GM18868 (cell line): ENCODE results near the gene CRACR2A.

ENCODE experiments used
- ATAC-seq: cut with Tn5 transposase; IDR thresholded peaks from one replicate; pipeline ENCODE4 v1.9.1; 2021; ENCODE audit warnings: mild to moderate bottlenecking, moderate library complexity; ENCODE audit not compliant: unreplicated experiment

CRACR2A gene

DNA sequence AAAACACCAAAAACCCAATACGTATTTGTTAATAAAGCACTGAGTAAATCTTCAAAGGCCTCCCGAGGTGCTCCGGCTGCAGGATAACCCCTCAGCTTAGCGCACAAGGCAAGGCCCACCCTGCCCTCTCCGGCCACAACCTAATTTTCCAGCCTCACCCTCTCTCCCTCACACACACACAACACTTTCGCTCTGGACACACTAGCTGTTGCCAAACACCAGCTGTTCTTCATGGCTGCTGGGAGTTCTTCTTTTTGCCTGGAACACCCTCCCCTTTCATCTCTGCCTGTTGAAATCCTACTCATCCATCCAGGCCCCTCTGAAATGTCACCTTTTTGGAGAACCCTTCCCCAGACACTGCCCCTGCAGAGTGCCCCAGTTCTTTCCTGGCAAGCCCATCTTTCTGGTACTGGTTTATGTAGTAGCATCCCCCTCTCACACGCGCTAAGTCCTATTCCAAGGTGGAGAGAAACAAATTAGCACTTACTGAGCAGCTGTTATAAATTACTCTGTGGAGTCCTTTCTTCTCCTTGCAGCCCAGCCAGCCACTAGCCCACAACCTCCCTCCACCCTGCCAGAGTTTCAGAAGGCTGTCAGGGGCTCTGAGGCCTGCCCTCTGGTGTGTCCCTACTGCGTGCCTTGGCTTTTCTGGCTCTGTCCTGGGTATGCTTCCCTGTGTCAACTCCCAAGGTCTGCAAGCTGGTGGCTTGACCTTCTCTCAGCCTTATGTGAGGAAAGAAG is 805 bp upstream of the CRACR2A start:
- ATAC-seq = no peak

DNA sequence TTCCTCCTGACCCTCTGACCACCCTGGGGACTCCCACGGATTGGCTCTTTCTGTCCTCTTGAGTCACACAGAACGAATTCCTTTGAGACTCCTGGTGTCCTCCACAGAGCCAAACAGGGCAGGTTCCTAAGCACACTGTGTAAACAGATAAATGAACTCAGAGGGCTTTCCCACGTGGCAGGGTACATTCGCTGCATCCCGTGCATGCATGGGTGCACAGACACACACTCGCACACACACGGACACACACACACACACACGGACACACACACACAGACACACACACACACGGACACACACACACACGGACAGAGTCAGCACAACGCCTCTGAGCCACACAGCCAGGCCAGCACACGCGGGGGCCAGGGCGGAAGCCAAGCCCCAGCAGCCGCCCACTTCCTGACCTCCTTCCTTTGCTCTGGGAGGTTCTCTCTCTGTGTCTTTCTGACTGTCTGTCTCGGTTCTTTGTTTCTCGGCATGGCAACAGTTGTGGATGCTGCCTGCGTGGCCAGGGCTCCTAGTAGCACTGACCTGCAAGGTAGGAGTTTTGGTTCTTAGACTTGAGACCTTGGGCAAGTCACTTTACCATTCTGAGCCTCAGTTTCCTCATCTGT is 706 bp downstream of the CRACR2A start:
- peak; percentile 68 for ATAC-seq

DNA sequence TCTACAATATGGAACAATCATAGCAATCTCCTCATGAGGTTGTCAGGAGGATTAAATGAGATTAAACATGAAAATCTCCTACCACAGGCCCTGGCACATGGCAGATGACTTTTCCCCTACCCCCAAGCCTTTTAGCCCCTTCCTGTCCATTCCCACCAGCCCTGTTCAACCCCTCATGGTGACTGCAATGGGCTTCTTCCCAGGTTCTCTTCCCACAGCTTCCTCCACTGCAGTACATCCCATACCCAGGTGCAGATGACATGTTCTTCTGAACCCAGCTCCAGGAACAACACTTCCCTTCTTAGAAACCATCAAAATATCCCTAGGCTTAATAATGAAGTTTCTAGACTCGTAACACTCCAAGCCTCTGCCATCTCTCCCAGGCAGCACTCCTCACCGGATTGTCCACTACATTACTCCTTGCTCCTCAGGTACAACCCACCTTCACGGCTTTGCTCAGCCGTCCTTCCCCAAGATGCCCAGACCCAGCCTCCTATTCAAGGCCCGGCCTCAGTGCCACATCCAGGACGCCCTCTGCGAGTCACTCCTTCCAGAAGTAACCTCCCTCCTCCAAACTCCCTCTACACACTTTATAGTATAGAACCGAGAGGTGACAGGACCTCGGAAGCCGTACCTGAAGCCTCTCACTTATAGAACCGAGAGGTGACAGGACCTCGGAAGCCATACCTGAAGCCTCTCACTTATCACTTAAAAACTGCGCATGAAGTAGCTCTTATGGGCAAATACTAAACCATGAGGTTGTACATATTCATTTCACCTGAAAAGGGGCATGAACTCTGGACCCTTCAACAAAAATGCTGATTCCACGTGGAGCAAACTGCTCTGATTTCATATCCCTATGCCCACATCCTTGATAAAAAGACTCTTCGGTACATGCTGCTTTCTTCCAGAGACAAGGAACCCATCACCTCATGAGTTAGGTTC is 1.5 kb downstream of the CRACR2A start:
- ATAC-seq = no peak

DNA sequence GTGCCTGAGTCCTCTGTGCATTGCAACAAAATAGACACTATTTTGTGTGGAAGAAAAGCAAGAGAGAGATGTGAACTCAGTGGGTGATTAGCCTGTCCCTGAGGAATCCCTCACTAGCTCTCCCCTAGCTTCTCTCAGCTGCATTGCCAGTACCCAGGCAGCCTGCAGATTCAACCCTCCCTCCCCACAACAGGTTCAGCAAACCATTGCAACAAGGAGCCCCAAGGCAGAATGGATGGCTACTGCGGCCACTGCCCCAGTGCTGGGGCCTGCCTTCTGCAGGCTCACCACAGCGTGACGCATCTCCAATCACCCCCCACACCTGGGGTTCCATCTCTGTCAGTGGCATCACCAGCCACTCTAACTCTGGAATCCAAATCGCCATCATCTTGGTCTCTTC is 2.3 kb downstream of the CRACR2A start:
- no peak for ATAC-seq

DNA sequence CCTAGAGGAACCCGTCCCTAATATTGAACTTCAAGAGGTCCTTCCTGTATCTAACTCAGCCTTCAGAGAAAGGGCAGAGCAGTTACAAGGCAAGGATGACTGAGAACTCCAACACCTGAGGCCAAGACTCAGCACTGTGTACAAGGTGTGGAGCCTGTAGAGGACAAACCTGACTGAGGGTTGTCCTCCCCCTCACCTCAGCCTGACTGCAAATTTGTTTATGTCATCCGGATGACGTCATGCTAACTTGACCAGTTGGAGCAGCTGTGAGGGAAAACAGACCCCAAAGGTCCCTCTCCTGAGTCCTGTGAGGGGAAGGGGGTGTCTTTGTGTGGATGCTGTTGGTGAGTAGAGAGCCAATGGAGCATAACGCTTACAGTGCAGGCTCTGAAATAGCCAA is 4.3 kb downstream of the CRACR2A start:
- no peak for ATAC-seq

DNA sequence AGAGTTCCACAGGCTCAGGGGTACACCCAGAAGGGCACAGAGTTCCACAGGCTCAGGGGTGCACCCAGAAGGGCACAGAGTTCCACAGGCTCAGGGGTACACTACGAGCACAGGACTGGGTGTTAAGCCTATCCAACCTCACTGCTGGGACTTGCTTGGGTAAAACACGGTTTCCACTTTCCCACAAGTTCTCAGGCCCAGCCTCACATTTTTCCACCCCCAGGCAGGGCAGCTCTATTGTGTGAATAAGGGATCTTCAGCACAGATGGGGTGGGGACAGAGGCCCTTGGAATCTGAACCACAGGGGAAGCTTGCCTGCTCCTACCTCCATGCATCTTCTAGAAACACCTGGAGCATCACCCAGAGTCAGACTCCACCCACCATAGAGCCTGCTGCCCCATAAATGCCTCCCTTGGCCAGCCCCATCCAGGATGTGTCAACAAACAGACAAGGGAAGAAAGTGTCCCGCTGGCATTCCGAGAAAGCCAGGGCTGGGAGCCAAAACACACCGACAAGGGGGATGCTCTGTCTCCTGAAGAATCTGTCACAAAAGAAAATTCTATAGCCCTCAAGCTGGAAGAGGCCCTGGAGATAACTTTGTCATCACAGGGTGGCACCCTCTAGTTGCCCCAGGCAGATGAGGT is 4.8 kb downstream of the CRACR2A start:
- no peak for ATAC-seq

DNA sequence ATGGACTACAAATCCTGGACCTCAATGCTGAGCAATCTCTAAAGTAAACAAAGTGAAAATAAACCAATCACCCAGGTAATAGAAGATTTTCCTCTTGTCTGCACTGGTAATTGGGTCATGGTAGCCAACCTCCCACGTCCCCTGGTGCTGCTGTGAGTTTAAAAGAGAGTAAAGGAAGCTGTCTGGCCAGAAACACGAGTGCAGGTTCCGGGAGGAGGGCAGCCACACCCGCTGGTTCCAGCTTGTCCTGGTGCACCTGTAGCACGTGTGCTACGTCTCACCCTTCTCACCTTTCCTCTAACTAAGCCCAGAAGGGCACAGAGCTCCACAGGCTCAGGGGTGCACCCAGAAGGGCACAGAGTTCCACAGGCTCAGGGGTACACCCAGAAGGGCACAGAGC is 5.4 kb downstream of the CRACR2A start:
- no peak for ATAC-seq

DNA sequence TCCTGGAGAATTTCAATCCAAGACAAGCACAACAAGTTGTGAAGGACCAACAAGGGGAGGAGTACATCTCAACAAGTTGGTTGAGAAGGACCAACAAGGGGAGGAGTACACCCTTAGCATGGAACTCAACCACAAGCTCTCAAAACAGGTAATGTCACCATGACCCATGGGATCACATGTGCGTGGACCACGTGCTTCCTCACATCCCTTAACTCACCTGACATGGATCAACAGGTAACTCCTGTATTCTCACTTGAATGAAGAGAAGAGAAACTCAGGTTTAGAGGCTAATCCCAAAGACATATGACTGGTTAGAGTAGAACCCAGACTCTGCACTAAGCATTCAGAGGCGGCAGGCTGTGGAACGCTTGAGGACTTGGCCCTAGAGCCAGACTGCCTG is 6.2 kb downstream of the CRACR2A start:
- no peak for ATAC-seq

DNA sequence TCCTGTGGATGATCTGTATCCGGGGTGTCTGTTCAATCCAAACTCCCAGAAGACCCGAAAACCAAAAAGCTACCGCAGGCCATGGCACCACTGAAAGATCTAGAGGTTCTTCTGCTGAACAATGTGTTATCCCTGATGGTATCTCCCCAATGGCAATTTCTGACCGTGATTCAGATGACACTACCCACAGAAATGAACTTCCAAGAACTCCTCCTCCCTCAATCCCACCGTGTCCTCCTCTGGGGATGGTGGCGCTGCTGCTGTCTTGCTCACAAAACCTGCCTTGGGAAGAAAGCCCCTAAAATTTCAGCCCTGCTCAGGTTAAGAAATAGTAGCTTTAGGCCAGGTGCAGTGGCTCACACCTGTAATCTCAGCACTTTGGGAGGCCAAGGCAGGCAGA is 7.8 kb downstream of the CRACR2A start:
- no peak for ATAC-seq

DNA sequence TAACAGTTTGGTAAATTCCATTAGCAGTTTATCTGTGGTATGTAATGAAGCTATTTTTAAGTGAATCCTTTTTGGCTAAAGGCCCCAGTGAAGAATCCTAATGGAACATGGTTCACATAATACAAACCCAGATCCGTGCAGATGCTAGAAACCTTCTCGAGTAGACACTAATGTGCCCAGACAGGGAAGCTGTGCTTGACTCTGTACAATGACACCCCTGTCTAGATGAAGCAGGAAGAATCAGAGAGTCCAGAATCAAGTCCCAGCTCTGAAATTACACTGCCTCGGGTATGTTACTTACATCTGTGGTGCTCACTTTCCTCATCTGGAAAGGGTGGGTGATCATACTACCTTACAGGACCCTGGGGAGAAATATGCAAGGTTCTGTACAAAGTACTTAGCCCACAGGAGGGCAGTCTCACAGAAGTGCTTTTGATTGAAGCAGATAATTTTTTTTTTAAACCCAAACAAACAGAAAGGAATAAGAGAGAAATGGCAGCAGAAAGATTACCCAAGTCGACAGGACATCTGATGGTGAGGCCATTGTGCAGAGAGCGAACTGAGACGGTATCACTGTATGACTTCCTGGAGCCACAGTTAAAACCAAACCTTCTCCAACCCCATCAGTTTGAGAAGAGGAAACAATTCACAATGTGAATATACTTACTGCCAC is 8.5 kb downstream of the CRACR2A start:
- no peak for ATAC-seq

DNA sequence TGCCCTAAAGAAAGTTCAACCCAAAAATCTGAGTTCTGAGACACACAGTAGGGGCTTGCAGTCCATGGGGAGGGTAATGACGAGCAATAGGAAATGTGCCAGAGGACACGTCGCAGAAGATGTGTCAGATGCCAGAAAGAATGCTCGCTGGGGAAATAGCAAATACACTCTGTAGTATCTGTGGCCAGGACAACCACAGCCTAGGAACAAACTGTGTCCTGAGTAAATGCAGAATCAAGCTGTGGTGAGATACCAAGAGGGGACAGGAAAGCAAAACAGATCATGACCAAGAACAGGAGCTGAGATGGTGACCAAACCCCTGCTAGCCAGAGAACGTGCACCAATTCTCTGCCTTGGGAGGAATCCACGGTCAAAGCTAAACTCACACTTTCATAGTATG is 9.1 kb downstream of the CRACR2A start:
- ATAC-seq = peak; percentile 58

DNA sequence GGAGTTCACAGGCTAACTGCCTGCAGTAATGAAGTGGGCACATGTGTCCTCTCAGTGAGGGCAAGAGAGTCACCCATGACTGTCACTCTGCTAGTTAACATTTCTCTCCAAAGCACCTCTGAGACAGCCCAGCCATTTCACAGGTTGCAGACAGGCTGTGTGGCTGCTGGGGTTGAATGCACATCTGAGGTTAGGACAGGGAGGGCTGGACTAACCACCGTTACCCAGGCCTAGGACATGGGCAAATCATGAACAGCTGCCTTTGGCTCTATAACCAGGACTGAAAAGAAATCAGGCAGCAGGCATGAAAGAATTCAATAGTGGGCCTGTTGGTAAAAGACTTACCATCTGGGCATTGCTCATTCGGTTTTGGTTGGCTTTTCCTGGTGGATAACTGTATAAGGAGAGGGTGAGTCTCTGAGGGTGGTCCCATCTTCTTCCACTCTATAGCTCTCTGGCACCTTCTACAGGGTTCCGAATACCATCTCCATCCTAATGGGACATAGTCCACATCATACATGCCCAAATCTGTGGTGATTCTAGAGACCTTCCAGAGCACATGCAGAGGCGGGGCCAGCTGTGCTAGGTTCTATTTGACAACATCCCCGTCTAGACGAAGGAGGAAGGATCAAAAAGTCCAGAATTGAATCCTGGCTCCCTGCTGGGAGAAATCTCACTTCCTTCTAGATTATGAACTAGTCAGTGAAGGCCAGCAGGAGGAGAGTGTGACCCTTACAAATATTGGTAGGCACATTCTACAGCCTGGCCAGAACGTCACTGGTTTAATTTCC is 10.8 kb downstream of the CRACR2A start:
- ATAC-seq = no peak

DNA sequence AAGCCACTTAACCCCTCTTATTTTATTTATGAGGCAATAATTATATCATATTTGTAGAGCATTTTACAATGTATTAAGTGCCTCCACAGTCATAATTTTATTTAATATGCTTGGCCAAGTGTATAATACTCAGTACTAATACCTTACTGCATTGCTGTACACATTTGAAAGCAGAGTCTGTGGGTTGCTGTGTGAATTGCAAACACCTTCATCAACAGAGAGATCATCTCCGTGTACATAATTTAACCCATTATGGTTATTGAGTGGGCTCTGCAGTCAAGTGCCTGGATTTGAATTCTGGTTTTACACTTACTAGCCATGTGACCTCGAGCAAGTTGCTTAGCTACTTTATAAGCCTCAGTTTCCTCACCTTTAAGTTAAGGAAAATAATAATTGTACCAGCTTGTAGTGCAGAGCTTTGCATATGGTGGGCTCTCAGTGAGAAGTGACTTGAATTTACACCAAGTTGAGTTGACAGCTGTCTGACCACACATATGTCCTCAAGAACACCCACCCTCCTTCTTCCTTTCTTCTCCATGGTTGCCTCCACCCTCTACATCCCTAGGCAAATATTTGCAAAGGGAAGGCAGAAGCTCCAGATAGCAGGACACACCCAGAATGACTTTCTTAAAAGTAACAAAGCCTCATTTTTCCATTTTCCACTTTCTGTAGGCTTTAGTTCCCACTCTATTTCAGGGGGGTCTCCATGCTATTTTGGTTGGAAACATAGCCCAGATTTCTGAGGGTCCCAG is 12.3 kb downstream of the CRACR2A start:
- ATAC-seq = no peak

DNA sequence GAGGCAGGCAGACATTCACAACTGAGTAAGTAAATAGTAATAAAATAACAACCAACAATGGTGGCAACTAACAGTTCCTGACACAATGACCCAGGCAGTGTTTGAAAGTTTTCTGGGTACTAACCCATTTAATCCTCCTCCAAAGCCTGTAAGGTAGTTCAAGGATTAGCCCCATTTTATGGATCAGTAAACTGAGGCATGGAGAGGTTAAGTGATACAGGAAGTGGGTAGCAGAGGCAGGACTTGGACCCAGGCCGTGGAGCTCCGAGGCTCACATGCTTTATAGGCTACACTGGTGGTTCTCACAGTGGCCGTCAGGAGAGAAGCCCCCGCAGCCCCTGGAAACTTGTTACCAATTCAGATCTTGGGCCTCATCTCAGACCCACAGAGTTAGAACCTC is 17.5 kb downstream of the CRACR2A start:
- no peak for ATAC-seq

DNA sequence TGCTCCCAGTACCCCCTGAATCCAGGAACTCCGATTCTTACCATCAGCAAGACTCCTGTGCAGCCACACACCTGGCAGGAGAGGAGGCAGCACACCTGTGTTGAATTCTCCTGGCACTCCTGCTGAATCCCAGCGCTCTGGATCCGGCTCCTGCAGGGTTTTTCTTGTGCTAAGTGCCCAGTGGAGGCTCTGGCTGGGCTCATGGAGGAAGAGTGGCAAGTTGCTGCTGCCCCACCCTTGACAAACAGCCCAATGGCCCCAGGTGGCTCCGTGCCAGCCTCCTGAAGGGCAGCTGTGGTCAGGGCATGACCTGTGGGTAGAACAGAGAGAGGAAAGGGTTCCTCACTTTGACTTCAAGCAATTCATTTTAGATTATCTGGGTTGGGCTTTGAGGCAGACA is 20.0 kb downstream of the CRACR2A start:
- ATAC-seq = no peak

DNA sequence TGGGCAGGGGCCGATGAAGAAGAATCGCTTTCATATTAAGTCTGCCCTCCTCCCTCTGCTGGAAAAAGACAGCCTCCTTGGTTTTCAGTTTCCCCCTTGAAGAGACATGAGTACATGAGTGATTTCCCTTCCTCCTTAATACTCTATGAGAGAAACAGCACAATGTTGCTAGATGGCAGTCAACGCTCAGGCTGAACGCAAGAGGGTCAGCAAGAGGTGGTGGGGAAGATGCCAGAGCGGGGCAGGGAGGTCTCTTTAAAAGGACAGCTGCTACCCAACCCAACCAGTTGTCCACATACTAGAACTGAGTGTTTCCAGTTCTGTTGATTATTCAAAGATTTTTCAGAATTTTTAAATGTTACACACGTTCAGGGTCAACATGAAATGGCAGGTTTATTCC is 22.8 kb downstream of the CRACR2A start:
- no peak for ATAC-seq

DNA sequence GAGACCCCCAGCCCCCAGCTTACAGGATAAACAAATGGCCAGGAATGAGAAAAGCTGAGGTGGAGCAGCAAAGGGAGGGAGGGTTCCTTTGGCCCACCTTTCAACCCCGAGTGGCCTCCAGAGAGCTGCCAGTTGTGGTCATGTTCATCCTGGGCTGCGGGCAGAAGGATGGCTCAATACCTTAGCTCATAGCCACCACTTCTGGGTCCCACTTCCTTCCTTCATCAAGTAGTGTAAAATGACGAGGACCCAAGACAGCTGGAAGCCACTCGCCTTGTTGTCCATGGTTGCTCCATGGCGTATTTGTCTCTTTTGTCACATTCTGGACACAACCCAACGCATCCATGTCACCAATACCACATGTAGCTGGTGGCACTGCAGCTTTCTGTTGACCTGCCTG is 24.2 kb downstream of the CRACR2A start:
- no peak for ATAC-seq

DNA sequence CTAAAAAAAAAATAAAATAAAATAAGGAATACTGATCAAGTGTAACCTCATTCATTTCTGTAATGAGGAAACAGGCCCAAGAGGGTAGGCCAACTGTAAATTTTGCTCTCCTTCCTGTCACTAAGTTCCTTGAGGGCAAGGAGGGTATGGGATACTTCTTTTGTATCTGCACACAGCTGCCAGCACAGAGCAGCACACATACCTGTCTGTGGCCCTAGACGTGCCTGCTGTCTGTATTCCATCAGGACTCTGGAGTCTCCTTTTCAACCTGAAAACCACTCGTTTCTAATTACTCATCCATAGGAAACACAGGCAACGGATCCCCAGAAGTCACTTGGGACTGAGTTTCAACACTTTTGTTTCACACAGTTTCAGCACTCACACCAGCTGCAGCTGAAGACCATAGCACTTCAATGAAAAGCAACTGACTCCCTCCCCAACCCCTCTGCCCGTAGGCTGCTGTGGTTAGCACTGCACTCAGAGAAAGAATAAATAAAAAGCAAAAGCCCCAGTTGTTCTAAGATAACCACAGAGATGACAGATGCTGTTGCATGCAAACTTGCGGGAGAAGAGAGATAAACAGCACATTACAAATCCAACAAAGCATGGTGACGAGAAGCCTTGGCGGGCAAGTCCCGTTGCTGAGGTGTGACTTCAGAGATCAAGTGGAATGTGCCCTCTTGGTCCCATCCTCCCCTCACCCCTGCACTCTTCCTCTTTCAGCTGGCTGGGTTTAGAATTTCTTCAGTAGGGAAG is 24.9 kb downstream of the CRACR2A start:
- peak; percentile 76 for ATAC-seq

DNA sequence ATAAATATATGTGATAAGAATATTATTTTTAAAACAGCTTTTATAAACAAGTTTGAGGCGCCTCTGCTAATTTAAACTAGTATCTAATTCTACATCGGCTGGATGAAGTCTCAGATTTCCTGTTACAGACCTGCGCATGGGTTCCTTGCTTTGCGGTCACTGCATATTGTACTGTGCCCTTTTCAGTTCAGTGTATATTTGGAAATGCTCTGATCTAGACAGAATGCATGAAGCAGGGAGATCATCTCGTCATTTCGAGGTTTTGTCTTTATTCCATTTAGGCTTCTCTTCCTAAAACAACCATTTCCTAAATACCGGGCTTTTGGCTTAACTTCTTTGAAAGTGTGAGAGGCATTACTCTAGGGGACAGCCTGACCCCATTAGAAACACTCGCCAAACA is 25.6 kb downstream of the CRACR2A start:
- no peak for ATAC-seq
